ENCODE results near the gene LANCL3.

LANCL3 gene

GRCh38 chrX:37608156-37608555 is 36.7 kb downstream of the LANCL3 start:
- Histone ChIP-seq H3K4me3 (ENCODE audit: control insufficient read depth in 1 of 7, extremely low read depth in 1 of 7, insufficient read depth in 4 of 7, low read depth in 2 of 7, low read length in 6 of 7) (no peak overlapping the region), H3K9me3 (ENCODE audit: control extremely low read depth in 1 of 5, control insufficient read depth in 4 of 5, insufficient read depth in 2 of 5, low read depth in 1 of 5, low read length in 4 of 5) (no peaks in the 10 kb centered on the region), H3K27me3 (replicated peaks in 2 of 5; ENCODE audit: control insufficient read depth in 4 of 5, insufficient read depth in 5 of 5, low read length in 4 of 5) (no peaks in the 10 kb centered on the region), H3K36me3 (ENCODE audit: control insufficient read depth in 4 of 4, insufficient read depth in 4 of 4, low read length in 3 of 4) (no peaks in the 10 kb centered on the region), H3K4me1 (ENCODE audit: control extremely low read depth in 1 of 4, control insufficient read depth in 4 of 4, insufficient read depth in 4 of 4, low read length in 3 of 4) (no peaks in the 10 kb centered on the region), H3K27ac (ENCODE audit: insufficient read depth in 1 of 2, low read depth in 1 of 2, low read length in 2 of 2, poor library complexity in 1 of 2, severe bottlenecking in 2 of 2) (no peak overlapping the region)
- 86% methylated on average over 2 of the region's 2 CpGs for WGBS (ENCODE audit: insufficient coverage)
- ChIA-PET POLR2A (no interaction called here), CTCF (no interaction called here)
- DNase-seq: no peak

GRCh38 chrX:37609727-37610126 is 38.3 kb downstream of the LANCL3 start:
- DNase-seq: no peak
- WGBS (ENCODE audit: insufficient coverage): no CpG with 5 or more reads among the region's 1 CpG
- CTCF ChIA-PET: no interaction called here

GRCh38 chrX:37613933-37614332 is 42.5 kb downstream of the LANCL3 start:
- no peaks in the 10 kb centered on the region for H3K36me3 ChIP-seq (ENCODE audit: control insufficient read depth in 4 of 4, insufficient read depth in 4 of 4, low read length in 3 of 4)
- H3K27me3 ChIP-seq (replicated peaks in 2 of 5; ENCODE audit: control insufficient read depth in 4 of 5, insufficient read depth in 5 of 5, low read length in 4 of 5): no peaks in the 10 kb centered on the region
- peaks cover 0 to 7% (median 0%) of the 10 kb centered on the region in 4 experiments for H3K4me1 ChIP-seq (ENCODE audit: control extremely low read depth in 1 of 4, control insufficient read depth in 4 of 4, insufficient read depth in 4 of 4, low read length in 3 of 4)
- ChIA-PET POLR2A (no interaction called here), CTCF (no interaction called here)
- H3K4me3 ChIP-seq (ENCODE audit: control insufficient read depth in 1 of 7, extremely low read depth in 1 of 7, insufficient read depth in 4 of 7, low read depth in 2 of 7, low read length in 6 of 7): no peak overlapping the region
- no CpG with 5 or more reads among the region's 1 CpG for WGBS (ENCODE audit: insufficient coverage)
- DNase-seq: peak in 1 of 3 donors; percentile 48
- H3K27ac ChIP-seq (ENCODE audit: insufficient read depth in 1 of 2, low read depth in 1 of 2, low read length in 2 of 2, poor library complexity in 1 of 2, severe bottlenecking in 2 of 2): no peak overlapping the region
- H3K9me3 ChIP-seq (ENCODE audit: control extremely low read depth in 1 of 5, control insufficient read depth in 4 of 5, insufficient read depth in 2 of 5, low read depth in 1 of 5, low read length in 4 of 5): no peaks in the 10 kb centered on the region

More at GRCh38 chrX:37609727-37610126, 38.3 kb downstream of the LANCL3 start:
- no peak overlapping the region for H3K4me3 ChIP-seq (ENCODE audit: control insufficient read depth in 1 of 7, extremely low read depth in 1 of 7, insufficient read depth in 4 of 7, low read depth in 2 of 7, low read length in 6 of 7)
- H3K27ac ChIP-seq (ENCODE audit: insufficient read depth in 1 of 2, low read depth in 1 of 2, low read length in 2 of 2, poor library complexity in 1 of 2, severe bottlenecking in 2 of 2): no peak overlapping the region
- H3K36me3 ChIP-seq (ENCODE audit: control insufficient read depth in 4 of 4, insufficient read depth in 4 of 4, low read length in 3 of 4): no peaks in the 10 kb centered on the region
- no peaks in the 10 kb centered on the region for H3K27me3 ChIP-seq (replicated peaks in 2 of 5; ENCODE audit: control insufficient read depth in 4 of 5, insufficient read depth in 5 of 5, low read length in 4 of 5)
- POLR2A ChIA-PET: no interaction called here
- H3K4me1 ChIP-seq (ENCODE audit: control extremely low read depth in 1 of 4, control insufficient read depth in 4 of 4, insufficient read depth in 4 of 4, low read length in 3 of 4): no peaks in the 10 kb centered on the region
- H3K9me3 ChIP-seq (ENCODE audit: control extremely low read depth in 1 of 5, control insufficient read depth in 4 of 5, insufficient read depth in 2 of 5, low read depth in 1 of 5, low read length in 4 of 5): no peaks in the 10 kb centered on the region

GRCh38 chrX:37627602-37628001 is 56.1 kb downstream of the LANCL3 start:
- ChIA-PET POLR2A (no interaction called here), CTCF (no interaction called here)
- no peaks in the 10 kb centered on the region for H3K9me3 ChIP-seq (ENCODE audit: control extremely low read depth in 1 of 5, control insufficient read depth in 4 of 5, insufficient read depth in 2 of 5, low read depth in 1 of 5, low read length in 4 of 5)
- no peaks in the 10 kb centered on the region for H3K4me1 ChIP-seq (ENCODE audit: control extremely low read depth in 1 of 4, control insufficient read depth in 4 of 4, insufficient read depth in 4 of 4, low read length in 3 of 4)
- DNase-seq: no peak
- no peak overlapping the region for H3K4me3 ChIP-seq (ENCODE audit: control insufficient read depth in 1 of 7, extremely low read depth in 1 of 7, insufficient read depth in 4 of 7, low read depth in 2 of 7, low read length in 6 of 7)
- no peaks in the 10 kb centered on the region for H3K27me3 ChIP-seq (replicated peaks in 2 of 5; ENCODE audit: control insufficient read depth in 4 of 5, insufficient read depth in 5 of 5, low read length in 4 of 5)
- WGBS (ENCODE audit: insufficient coverage): 100% methylated on average over 1 of the region's 1 CpG
- H3K36me3 ChIP-seq (ENCODE audit: control insufficient read depth in 4 of 4, insufficient read depth in 4 of 4, low read length in 3 of 4): no peaks in the 10 kb centered on the region
- no peak overlapping the region for H3K27ac ChIP-seq (ENCODE audit: insufficient read depth in 1 of 2, low read depth in 1 of 2, low read length in 2 of 2, poor library complexity in 1 of 2, severe bottlenecking in 2 of 2)

GRCh38 chrX:37638047-37638446 is 66.6 kb downstream of the LANCL3 start:
- no peaks in the 10 kb centered on the region for H3K4me1 ChIP-seq (ENCODE audit: control extremely low read depth in 1 of 4, control insufficient read depth in 4 of 4, insufficient read depth in 4 of 4, low read length in 3 of 4)
- POLR2A ChIA-PET: no interaction called here
- H3K4me3 ChIP-seq (ENCODE audit: control insufficient read depth in 1 of 7, extremely low read depth in 1 of 7, insufficient read depth in 4 of 7, low read depth in 2 of 7, low read length in 6 of 7): no peak overlapping the region
- H3K27ac ChIP-seq (ENCODE audit: insufficient read depth in 1 of 2, low read depth in 1 of 2, low read length in 2 of 2, poor library complexity in 1 of 2, severe bottlenecking in 2 of 2): no peak overlapping the region
- no peaks in the 10 kb centered on the region for H3K27me3 ChIP-seq (replicated peaks in 2 of 5; ENCODE audit: control insufficient read depth in 4 of 5, insufficient read depth in 5 of 5, low read length in 4 of 5)
- H3K9me3 ChIP-seq (ENCODE audit: control extremely low read depth in 1 of 5, control insufficient read depth in 4 of 5, insufficient read depth in 2 of 5, low read depth in 1 of 5, low read length in 4 of 5): peaks cover 0 to 1% (median 0%) of the 10 kb centered on the region in 5 experiments
- DNase-seq: no peak
- H3K36me3 ChIP-seq (ENCODE audit: control insufficient read depth in 4 of 4, insufficient read depth in 4 of 4, low read length in 3 of 4): no peaks in the 10 kb centered on the region
- CTCF ChIA-PET: no interaction called here

- H3K27me3 ChIP-seq (replicated peaks in 2 of 5; ENCODE audit: control insufficient read depth in 4 of 5, insufficient read depth in 5 of 5, low read length in 4 of 5): no peaks in the 10 kb centered on the region
- H3K4me3 ChIP-seq (ENCODE audit: control insufficient read depth in 1 of 7, extremely low read depth in 1 of 7, insufficient read depth in 4 of 7, low read depth in 2 of 7, low read length in 6 of 7): no peak overlapping the region
- ChIA-PET POLR2A (no interaction called here), CTCF (no interaction called here)
- no peak overlapping the region for H3K27ac ChIP-seq (ENCODE audit: insufficient read depth in 1 of 2, low read depth in 1 of 2, low read length in 2 of 2, poor library complexity in 1 of 2, severe bottlenecking in 2 of 2)
- no peaks in the 10 kb centered on the region for H3K36me3 ChIP-seq (ENCODE audit: control insufficient read depth in 4 of 4, insufficient read depth in 4 of 4, low read length in 3 of 4)
- WGBS (ENCODE audit: insufficient coverage): 70% methylated on average over 3 of the region's 5 CpGs
- DNase-seq: no peak
- H3K4me1 ChIP-seq (ENCODE audit: control extremely low read depth in 1 of 4, control insufficient read depth in 4 of 4, insufficient read depth in 4 of 4, low read length in 3 of 4): no peaks in the 10 kb centered on the region
- H3K9me3 ChIP-seq (ENCODE audit: control extremely low read depth in 1 of 5, control insufficient read depth in 4 of 5, insufficient read depth in 2 of 5, low read depth in 1 of 5, low read length in 4 of 5): no peaks in the 10 kb centered on the region
These were observed 68.7 kb downstream of the LANCL3 start for GRCh38 chrX:37640142-37640541.

GRCh38 chrX:37641859-37642258 is 70.4 kb downstream of the LANCL3 start:
- Histone ChIP-seq H3K4me3 (ENCODE audit: control insufficient read depth in 1 of 7, extremely low read depth in 1 of 7, insufficient read depth in 4 of 7, low read depth in 2 of 7, low read length in 6 of 7) (no peak overlapping the region), H3K4me1 (ENCODE audit: control extremely low read depth in 1 of 4, control insufficient read depth in 4 of 4, insufficient read depth in 4 of 4, low read length in 3 of 4) (no peaks in the 10 kb centered on the region), H3K9me3 (ENCODE audit: control extremely low read depth in 1 of 5, control insufficient read depth in 4 of 5, insufficient read depth in 2 of 5, low read depth in 1 of 5, low read length in 4 of 5) (no peaks in the 10 kb centered on the region), H3K27ac (ENCODE audit: insufficient read depth in 1 of 2, low read depth in 1 of 2, low read length in 2 of 2, poor library complexity in 1 of 2, severe bottlenecking in 2 of 2) (no peak overlapping the region), H3K36me3 (ENCODE audit: control insufficient read depth in 4 of 4, insufficient read depth in 4 of 4, low read length in 3 of 4) (no peaks in the 10 kb centered on the region), H3K27me3 (replicated peaks in 2 of 5; ENCODE audit: control insufficient read depth in 4 of 5, insufficient read depth in 5 of 5, low read length in 4 of 5) (no peaks in the 10 kb centered on the region)
- CTCF ChIA-PET: interaction anchor here (1.5 kb wide), 1 partner anchor 20 kb away, joined by 4 read pairs; no protein-coding TSS in a partner anchor
- no peak for DNase-seq
- 45% methylated on average over 3 of the region's 3 CpGs for WGBS (ENCODE audit: insufficient coverage)
- POLR2A ChIA-PET: no interaction called here
